Upper lobe of left lung (tissue), 6 donors: ENCODE results near the gene FARP1. TPM values are rescaled to one million over a fixed set of nuclear protein-coding genes. Genes with fewer than 3 reads are reported as not detected.

Experiments used
- ATAC-seq, 2 donors: fragments of 200-7000 bp; cut with Tn5 transposase; one replicate each; pipeline ENCODE4 v1.9.1; 2022; ENCODE audit warnings: mild to moderate bottlenecking in 2 of 2, moderate library complexity in 2 of 2; ENCODE audit not compliant: low FRiP score in 2 of 2
- DNase-seq, 2 donors: peaks; one replicate each; pipeline ENCODE4 v3.0.0-alpha.2; 2019 to 2020
- H3K27ac ChIP-seq, 4 donors: fragments of 200-600 bp; sonication (generic); one replicate each; pipeline ENCODE4 v1.5.1; 2016 to 2019
- H3K27me3 ChIP-seq, 4 donors: fragments of 200-600 bp; sonication (generic); one replicate each; pipeline ENCODE4 v1.5.1; 2017 to 2019
- H3K36me3 ChIP-seq, 4 donors: fragments of 200-600 bp; sonication (generic); one replicate each; pipeline ENCODE4 v1.5.1; 2016 to 2019
- H3K4me1 ChIP-seq, 4 donors: fragments of 200-600 bp; sonication (generic); one replicate each; pipeline ENCODE4 v1.5.1; 2018 to 2019
- H3K4me3 ChIP-seq, 4 donors: fragments of 200-600 bp; sonication (generic); one replicate each; pipeline ENCODE4 v1.5.1; 2017 to 2019; ENCODE audit warnings: mild to moderate bottlenecking in 2 of 4, moderate library complexity in 1 of 4
- H3K9me3 ChIP-seq, 4 donors: fragments of 200-600 bp; sonication (generic); one replicate each; pipeline ENCODE4 v1.5.1; 2018 to 2019
- EP300 ChIP-seq, 4 donors: sonication (generic); formaldehyde crosslinking; IDR thresholded peaks; one replicate each; pipeline ENCODE4 v1.5.1; 2017; ENCODE audit warnings: antibody characterized with exemption in 4 of 4, control low read depth in 2 of 4
- POLR2A ChIP-seq, 4 donors: fragments of 450-650 bp; IDR thresholded peaks; one replicate each; pipeline ENCODE4 v1.5.1; 2016 to 2017; ENCODE audit warnings: antibody characterized with exemption in 4 of 4, mild to moderate bottlenecking in 2 of 4
- POLR2AphosphoS5 ChIP-seq, 2 donors: sonication (generic); formaldehyde crosslinking; IDR thresholded peaks; one replicate each; pipeline ENCODE4 v1.5.1; 2017; ENCODE audit warnings: antibody characterized with exemption in 2 of 2
- WGBS, 2 donors: methylation state at CpG; one replicate each; pipeline ENCODE4 v1.1.5; 2017 to 2018; 5-methylcytosine and 5-hydroxymethylcytosine counted together
- total RNA-seq, 6 donors: library from RNA; depleted of rRNA in 4 of 6; stranded (reverse); fragments of >200 nt in 4 of 6; gene quantifications; one replicate each; pipeline versions ENCODE4 v1.1.0 to v1.2.1, GENCODE V29; 2016 to 2021
- TF ChIP-seq, protein P1 (sequence below), 6 experiments: fragments of 450-650 bp in 4 of 6; fragments of 200-600 bp in 2 of 6; sonication (generic) in 2 of 6; IDR thresholded peaks; one replicate each; pipeline ENCODE4 v1.5.1; 2016 to 2019; ENCODE audit warnings: antibody characterized with exemption in 6 of 6
- donor health status: DM: no; HTN: no; CAD: no; lungs with moderate emphysema.
- donor health status: DM: no; HTN: yes; CAD: no; lungs with severe emphysema.

The FARP1 gene
- total RNA-seq, 6 donors from 2014 or later = 65.7 to 111 (median 91.8) TPM

- 74 to 84% methylated on average over 13 of the region's 13 CpGs for WGBS, 2 donors
- no peak for TF ChIP-seq POLR2A (IDR thresholded peaks at IDR 0.05)
- TF ChIP-seq, protein P1, sequence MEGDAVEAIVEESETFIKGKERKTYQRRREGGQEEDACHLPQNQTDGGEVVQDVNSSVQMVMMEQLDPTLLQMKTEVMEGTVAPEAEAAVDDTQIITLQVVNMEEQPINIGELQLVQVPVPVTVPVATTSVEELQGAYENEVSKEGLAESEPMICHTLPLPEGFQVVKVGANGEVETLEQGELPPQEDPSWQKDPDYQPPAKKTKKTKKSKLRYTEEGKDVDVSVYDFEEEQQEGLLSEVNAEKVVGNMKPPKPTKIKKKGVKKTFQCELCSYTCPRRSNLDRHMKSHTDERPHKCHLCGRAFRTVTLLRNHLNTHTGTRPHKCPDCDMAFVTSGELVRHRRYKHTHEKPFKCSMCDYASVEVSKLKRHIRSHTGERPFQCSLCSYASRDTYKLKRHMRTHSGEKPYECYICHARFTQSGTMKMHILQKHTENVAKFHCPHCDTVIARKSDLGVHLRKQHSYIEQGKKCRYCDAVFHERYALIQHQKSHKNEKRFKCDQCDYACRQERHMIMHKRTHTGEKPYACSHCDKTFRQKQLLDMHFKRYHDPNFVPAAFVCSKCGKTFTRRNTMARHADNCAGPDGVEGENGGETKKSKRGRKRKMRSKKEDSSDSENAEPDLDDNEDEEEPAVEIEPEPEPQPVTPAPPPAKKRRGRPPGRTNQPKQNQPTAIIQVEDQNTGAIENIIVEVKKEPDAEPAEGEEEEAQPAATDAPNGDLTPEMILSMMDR (IDR thresholded peaks at IDR 0.05) = no peak
- no peak for TF ChIP-seq EP300 (IDR thresholded peaks at IDR 0.05)
- TF ChIP-seq POLR2AphosphoS5 (IDR thresholded peaks at IDR 0.05) = no peak
- ATAC-seq = peak; percentile 17 to 42
- H3K4me3 ChIP-seq = no peak overlapping the region
- peaks cover 0 to 11% (median 4%) of the 10 kb centered on the region in 4 donors for H3K4me1 ChIP-seq
- no peaks in the 10 kb centered on the region for H3K9me3 ChIP-seq
- no peak overlapping the region for H3K27ac ChIP-seq
- no peaks in the 10 kb centered on the region for H3K36me3 ChIP-seq
- H3K27me3 ChIP-seq = no peaks in the 10 kb centered on the region
- DNase-seq = no peak
These were observed 136.7 kb downstream of the FARP1 start for GRCh38 chr13:98279473-98280175.

DNA sequence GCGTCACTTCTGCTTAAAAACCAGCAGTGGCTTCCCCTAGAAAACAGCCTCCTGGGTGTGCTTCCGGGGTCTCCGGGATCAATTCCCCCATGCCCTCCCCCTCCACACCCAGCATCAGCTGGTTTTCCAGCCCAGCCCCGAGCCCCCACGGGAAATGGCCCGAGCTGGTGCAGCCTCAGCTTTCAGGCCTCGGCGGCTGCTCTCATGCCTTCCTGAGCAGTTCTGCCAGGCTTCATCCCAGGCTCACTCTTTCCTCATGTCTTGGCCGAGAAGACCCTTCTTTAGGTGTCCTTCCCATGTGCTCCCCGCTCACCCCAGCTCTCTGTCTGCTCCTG is 137.2 kb downstream of the FARP1 start:
- 55 to 66% methylated on average over 8 to 10 of the region's 10 CpGs for WGBS, 2 donors
- no peak for ATAC-seq
- Histone ChIP-seq H3K9me3 (no peaks in the 10 kb centered on the region), H3K27me3 (no peaks in the 10 kb centered on the region), H3K4me1 (peaks cover 0 to 9% (median 4%) of the 10 kb centered on the region in 4 donors), H3K27ac (peak overlapping the region in 1 of 4 donors; percentile 22), H3K4me3 (no peak overlapping the region), H3K36me3 (no peaks in the 10 kb centered on the region)
- TF ChIP-seq POLR2AphosphoS5 (IDR thresholded peaks at IDR 0.05) (no peak), POLR2A (IDR thresholded peaks at IDR 0.05) (no peak), EP300 (IDR thresholded peaks at IDR 0.05) (no peak)
- TF ChIP-seq, protein P1 (IDR thresholded peaks at IDR 0.05) = no peak
- no peak for DNase-seq

DNA sequence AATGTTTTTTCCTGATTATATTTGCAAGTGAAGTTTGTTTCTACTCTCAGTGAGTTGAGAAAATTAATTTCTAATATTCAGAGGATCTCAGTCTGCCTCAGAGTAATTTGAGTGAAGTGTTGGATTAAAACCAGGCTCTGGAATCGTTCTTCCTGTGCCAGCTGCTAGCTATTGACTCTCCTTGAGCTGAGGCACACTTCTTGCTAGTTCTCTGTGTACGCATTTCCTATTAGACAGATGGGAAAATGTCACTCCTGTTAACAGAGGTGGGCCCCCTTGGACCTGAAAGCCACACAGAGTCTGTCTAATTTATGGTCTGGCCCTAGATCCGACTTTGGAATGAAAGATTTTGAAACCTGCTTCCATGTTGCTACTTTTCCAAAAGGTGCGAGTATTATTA is 141.8 kb downstream of the FARP1 start:
- Histone ChIP-seq H3K27ac (no peak overlapping the region), H3K36me3 (no peaks in the 10 kb centered on the region), H3K4me3 (no peak overlapping the region), H3K9me3 (no peaks in the 10 kb centered on the region), H3K4me1 (peaks cover 0 to 8% (median 2%) of the 10 kb centered on the region in 4 donors), H3K27me3 (no peaks in the 10 kb centered on the region)
- TF ChIP-seq, protein P1 (IDR thresholded peaks at IDR 0.05) = no peak
- no peak for ATAC-seq
- DNase-seq = no peak
- 67 to 70% methylated on average over 4 of the region's 4 CpGs for WGBS, 2 donors

- H3K27me3 ChIP-seq = no peaks in the 10 kb centered on the region
- no peak overlapping the region for H3K27ac ChIP-seq
- WGBS, 2 donors = 76 to 79% methylated on average over 4 of the region's 4 CpGs
- ATAC-seq = no peak
- H3K9me3 ChIP-seq = no peaks in the 10 kb centered on the region
- no peak overlapping the region for H3K4me3 ChIP-seq
- no peak for TF ChIP-seq EP300 (IDR thresholded peaks at IDR 0.05)
- TF ChIP-seq, protein P1 (IDR thresholded peaks at IDR 0.05) = no peak
- no peak for DNase-seq
- H3K4me1 ChIP-seq = peaks cover 0 to 3% (median under 1%) of the 10 kb centered on the region in 4 donors
- no peaks in the 10 kb centered on the region for H3K36me3 ChIP-seq
These were observed 142.4 kb downstream of the FARP1 start for GRCh38 chr13:98285317-98285716.
